ENCODE results near the gene WIF1.

DNA sequence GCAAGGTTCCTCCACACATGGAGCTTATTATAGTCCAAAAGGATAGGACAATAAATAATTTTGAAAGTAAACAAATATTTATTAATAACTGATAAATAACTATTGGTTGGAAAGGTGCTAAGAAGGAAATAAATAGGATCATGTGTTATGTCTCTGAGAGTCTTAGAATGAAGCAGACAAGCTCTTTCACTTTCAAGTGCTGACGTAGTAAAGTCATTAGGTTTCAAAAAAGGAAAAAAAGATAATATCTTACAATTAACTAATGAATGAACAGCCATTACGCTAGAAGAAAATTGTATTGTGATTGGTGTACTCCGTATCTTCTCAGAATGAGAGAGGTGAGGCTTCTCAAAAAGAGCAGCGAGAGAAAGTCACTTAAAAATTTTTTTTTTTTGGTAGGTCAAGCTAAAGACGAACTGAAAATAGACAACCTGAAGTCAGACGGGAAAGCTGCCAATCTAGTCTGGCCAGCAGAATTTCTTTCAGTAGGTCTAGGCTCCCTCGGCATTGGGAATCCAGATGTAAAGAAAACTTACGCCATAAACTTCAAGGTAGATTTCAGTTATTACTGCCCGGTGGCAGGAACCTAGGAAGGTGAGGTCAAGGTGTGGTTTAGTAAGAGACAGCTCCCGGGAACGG is 47.7 kb upstream of the WIF1 start:
- TF ChIP-seq, protein P1, sequence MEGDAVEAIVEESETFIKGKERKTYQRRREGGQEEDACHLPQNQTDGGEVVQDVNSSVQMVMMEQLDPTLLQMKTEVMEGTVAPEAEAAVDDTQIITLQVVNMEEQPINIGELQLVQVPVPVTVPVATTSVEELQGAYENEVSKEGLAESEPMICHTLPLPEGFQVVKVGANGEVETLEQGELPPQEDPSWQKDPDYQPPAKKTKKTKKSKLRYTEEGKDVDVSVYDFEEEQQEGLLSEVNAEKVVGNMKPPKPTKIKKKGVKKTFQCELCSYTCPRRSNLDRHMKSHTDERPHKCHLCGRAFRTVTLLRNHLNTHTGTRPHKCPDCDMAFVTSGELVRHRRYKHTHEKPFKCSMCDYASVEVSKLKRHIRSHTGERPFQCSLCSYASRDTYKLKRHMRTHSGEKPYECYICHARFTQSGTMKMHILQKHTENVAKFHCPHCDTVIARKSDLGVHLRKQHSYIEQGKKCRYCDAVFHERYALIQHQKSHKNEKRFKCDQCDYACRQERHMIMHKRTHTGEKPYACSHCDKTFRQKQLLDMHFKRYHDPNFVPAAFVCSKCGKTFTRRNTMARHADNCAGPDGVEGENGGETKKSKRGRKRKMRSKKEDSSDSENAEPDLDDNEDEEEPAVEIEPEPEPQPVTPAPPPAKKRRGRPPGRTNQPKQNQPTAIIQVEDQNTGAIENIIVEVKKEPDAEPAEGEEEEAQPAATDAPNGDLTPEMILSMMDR (IDR thresholded peaks at IDR 0.05): no peak
- no peak for TF ChIP-seq POLR2A (IDR thresholded peaks at IDR 0.05)

Measured in thyroid gland (tissue), 4 donors.